Activated T-helper 17 cell treated with anti-CD3 and anti-CD28 coated beads, Interleukin-2, amount 50 U/mL, for 72 hours (primary cell): Measurements from ENCODE around the gene RHBDD2. TPM values are rescaled to one million over a fixed set of nuclear protein-coding genes. Genes with fewer than 3 reads are reported as not detected.
A peak's percentile ranks its signal among the peaks of the same experiment; 100 is the strongest.

ENCODE experiments used
- ATAC-seq: fragments of 150-1000 bp; cut with Tn5 transposase; replicated peaks from 2 replicates; pipeline ENCODE4 v1.10.0; 2021; ENCODE audit warnings: mild to moderate bottlenecking, moderate library complexity
- H3K27ac Mint-ChIP-seq: one replicate; pipeline ENCODE4 v1.8.0; 2022; ENCODE audit warnings: mixed read lengths
- H3K27me3 Mint-ChIP-seq: one replicate; pipeline ENCODE4 v1.8.0; 2022; ENCODE audit warnings: mixed read lengths
- H3K36me3 Mint-ChIP-seq: one replicate; pipeline ENCODE4 v1.8.0; 2022; ENCODE audit warnings: low read depth, mild to moderate bottlenecking, mixed read lengths
- H3K4me1 Mint-ChIP-seq: one replicate; pipeline ENCODE4 v1.8.0; 2022; ENCODE audit warnings: mixed read lengths
- H3K4me3 Mint-ChIP-seq: one replicate; pipeline ENCODE4 v1.8.0; 2022; ENCODE audit warnings: mild to moderate bottlenecking, mixed read lengths
- H3K9me3 Mint-ChIP-seq: one replicate; pipeline ENCODE4 v1.8.0; 2022; ENCODE audit warnings: mixed read lengths
- total RNA-seq, 2 donors: library from RNA; stranded (reverse); gene quantifications; one replicate each; pipeline ENCODE4 v1.2.3, GENCODE V29; 2022

The RHBDD2 gene
- total RNA-seq, 2 donors from 2014 or later = 16.5 to 19.3 TPM

GRCh38 chr7:75914655-75915415, 36.0 kb downstream of the RHBDD2 start, which contains the start of gene POR:
Gene POR, plus strand, starts transcription at chr7:75915155. Its CDS starts 38,847 bp downstream, at chr7:75954002.
- ATAC-seq = peak; percentile 95
- Mint-ChIP-seq H3K9me3 (no peaks in the 10 kb centered on the region), H3K4me1 (peaks cover 14% of the 10 kb centered on the region), H3K4me3 (peak within 1 kb of the TSS; percentile 87), H3K27ac (peak within 1 kb of the TSS; percentile 84), H3K27me3 (no peaks in the 10 kb centered on the region), H3K36me3 (no peaks in the 10 kb centered on the region)

GRCh38 chr7:75915416-75916156, 36.8 kb downstream of the RHBDD2 start:
- Mint-ChIP-seq H3K9me3 (no peaks in the 10 kb centered on the region), H3K27me3 (no peaks in the 10 kb centered on the region), H3K4me3 (peak overlapping the region; percentile 87), H3K36me3 (no peaks in the 10 kb centered on the region), H3K27ac (peak overlapping the region; percentile 84), H3K4me1 (peaks cover 17% of the 10 kb centered on the region)
- no peak for ATAC-seq

GRCh38 chr7:75916259-75916658, 37.4 kb downstream of the RHBDD2 start:
- no peaks in the 10 kb centered on the region for H3K9me3 Mint-ChIP-seq
- ATAC-seq = no peak
- no peaks in the 10 kb centered on the region for H3K27me3 Mint-ChIP-seq
- H3K27ac Mint-ChIP-seq = no peak overlapping the region
- peaks cover 22% of the 10 kb centered on the region for H3K4me1 Mint-ChIP-seq
- no peaks in the 10 kb centered on the region for H3K36me3 Mint-ChIP-seq
- H3K4me3 Mint-ChIP-seq = peak overlapping the region; percentile 87

GRCh38 chr7:75916685-75917634, 38.1 kb downstream of the RHBDD2 start:
- Mint-ChIP-seq H3K4me3 (peak overlapping the region; percentile 87), H3K9me3 (no peaks in the 10 kb centered on the region), H3K36me3 (no peaks in the 10 kb centered on the region), H3K27ac (no peak overlapping the region), H3K27me3 (no peaks in the 10 kb centered on the region), H3K4me1 (peaks cover 22% of the 10 kb centered on the region)
- no peak for ATAC-seq

GRCh38 chr7:75920431-75921161, 41.8 kb downstream of the RHBDD2 start:
- peak; percentile 97 for ATAC-seq
- H3K27me3 Mint-ChIP-seq = no peaks in the 10 kb centered on the region

GRCh38 chr7:75921479-75921878, 42.6 kb downstream of the RHBDD2 start:
- peak overlapping the region; percentile 61 for H3K27ac Mint-ChIP-seq
- no peak for ATAC-seq
- peaks cover 17% of the 10 kb centered on the region for H3K4me1 Mint-ChIP-seq
- H3K27me3 Mint-ChIP-seq = no peaks in the 10 kb centered on the region
- no peaks in the 10 kb centered on the region for H3K36me3 Mint-ChIP-seq
- H3K9me3 Mint-ChIP-seq = no peaks in the 10 kb centered on the region
- H3K4me3 Mint-ChIP-seq = no peak overlapping the region

More at GRCh38 chr7:75920431-75921161, 41.8 kb downstream of the RHBDD2 start:
- Mint-ChIP-seq H3K9me3 (no peaks in the 10 kb centered on the region), H3K36me3 (no peaks in the 10 kb centered on the region), H3K27ac (peak overlapping the region; percentile 13), H3K4me1 (peaks cover 22% of the 10 kb centered on the region), H3K4me3 (peak overlapping the region; percentile 9)

GRCh38 chr7:75922966-75923603, 44.3 kb downstream of the RHBDD2 start:
- no peak for ATAC-seq
- H3K27me3 Mint-ChIP-seq = no peaks in the 10 kb centered on the region
- no peak overlapping the region for H3K4me3 Mint-ChIP-seq
- H3K4me1 Mint-ChIP-seq = peaks cover 17% of the 10 kb centered on the region
- no peaks in the 10 kb centered on the region for H3K9me3 Mint-ChIP-seq
- H3K27ac Mint-ChIP-seq = no peak overlapping the region
- no peaks in the 10 kb centered on the region for H3K36me3 Mint-ChIP-seq

GRCh38 chr7:75924256-75924655, 45.4 kb downstream of the RHBDD2 start:
- no peak overlapping the region for H3K4me3 Mint-ChIP-seq
- H3K27me3 Mint-ChIP-seq = no peaks in the 10 kb centered on the region
- ATAC-seq = no peak
- H3K27ac Mint-ChIP-seq = no peak overlapping the region
- H3K36me3 Mint-ChIP-seq = no peaks in the 10 kb centered on the region
- H3K9me3 Mint-ChIP-seq = no peaks in the 10 kb centered on the region
- H3K4me1 Mint-ChIP-seq = peaks cover 14% of the 10 kb centered on the region

- no peak overlapping the region for H3K4me3 Mint-ChIP-seq
- H3K27ac Mint-ChIP-seq = no peak overlapping the region
- no peak for ATAC-seq
- no peaks in the 10 kb centered on the region for H3K36me3 Mint-ChIP-seq
- H3K4me1 Mint-ChIP-seq = peaks cover 14% of the 10 kb centered on the region
- H3K27me3 Mint-ChIP-seq = no peaks in the 10 kb centered on the region
- no peaks in the 10 kb centered on the region for H3K9me3 Mint-ChIP-seq
These were observed 46.1 kb downstream of the RHBDD2 start for GRCh38 chr7:75924889-75925288.

GRCh38 chr7:75925717-75926435, 47.0 kb downstream of the RHBDD2 start:
- Mint-ChIP-seq H3K4me3 (no peak overlapping the region), H3K9me3 (no peaks in the 10 kb centered on the region)

GRCh38 chr7:75928568-75928914, 49.7 kb downstream of the RHBDD2 start:
- Mint-ChIP-seq H3K4me3 (peak overlapping the region; percentile 35), H3K9me3 (no peaks in the 10 kb centered on the region), H3K4me1 (peaks cover 10% of the 10 kb centered on the region), H3K27ac (peak overlapping the region; percentile 74), H3K36me3 (no peaks in the 10 kb centered on the region), H3K27me3 (no peaks in the 10 kb centered on the region)
- ATAC-seq = peak; percentile 78

More at GRCh38 chr7:75925717-75926435, 47.0 kb downstream of the RHBDD2 start:
- H3K27ac Mint-ChIP-seq = no peak overlapping the region
- ATAC-seq = no peak
- no peaks in the 10 kb centered on the region for H3K36me3 Mint-ChIP-seq
- no peaks in the 10 kb centered on the region for H3K27me3 Mint-ChIP-seq
- H3K4me1 Mint-ChIP-seq = peaks cover 8% of the 10 kb centered on the region

- Mint-ChIP-seq H3K36me3 (no peaks in the 10 kb centered on the region), H3K4me3 (no peak overlapping the region), H3K4me1 (peaks cover 10% of the 10 kb centered on the region), H3K27ac (no peak overlapping the region), H3K27me3 (no peaks in the 10 kb centered on the region), H3K9me3 (no peaks in the 10 kb centered on the region)
- no peak for ATAC-seq
These were observed 52.8 kb downstream of the RHBDD2 start for GRCh38 chr7:75931680-75932079.
